Measurements from ENCODE around the gene MAP1B.
A peak's percentile ranks its signal among the peaks of the same experiment; 100 is the strongest.
"Not testable (repeated sequence)": the region's sequence is repeated elsewhere in the genome, so short reads cannot be mapped to it uniquely, and the experiment has no call there.

Gene MAP1B

GRCh38 chr5:72161951-72162350 is 54.7 kb downstream of the MAP1B start:
- DNase-seq (ENCODE audit: low read depth in 2 of 2): no peak

GRCh38 chr5:72163349-72163983 is 56.2 kb downstream of the MAP1B start:
- DNase-seq (ENCODE audit: low read depth in 2 of 2): no peak

GRCh38 chr5:72166070-72166979 is 59.0 kb downstream of the MAP1B start:
- no peak for DNase-seq (ENCODE audit: low read depth in 2 of 2)

- no peak for DNase-seq (ENCODE audit: low read depth in 2 of 2)
Measured at GRCh38 chr5:72167257-72167656, 60.0 kb downstream of the MAP1B start.

GRCh38 chr5:72167804-72168203 is 60.5 kb downstream of the MAP1B start:
- no peak for DNase-seq (ENCODE audit: low read depth in 2 of 2)

- DNase-seq (ENCODE audit: low read depth in 2 of 2): no peak
Measured at GRCh38 chr5:72170101-72170500, 62.8 kb downstream of the MAP1B start.

GRCh38 chr5:72171181-72171580 is 63.9 kb downstream of the MAP1B start:
- DNase-seq (ENCODE audit: low read depth in 2 of 2): not testable (repeated sequence)

- DNase-seq (ENCODE audit: low read depth in 2 of 2): peak in 1 of 2 donors; percentile 4
Measured at GRCh38 chr5:72171667-72172066, 64.4 kb downstream of the MAP1B start.

- no peak for DNase-seq (ENCODE audit: low read depth in 2 of 2)
Measured at GRCh38 chr5:72172786-72173185, 65.5 kb downstream of the MAP1B start.

GRCh38 chr5:72177538-72177937 is 70.3 kb downstream of the MAP1B start:
- no peak for DNase-seq (ENCODE audit: low read depth in 2 of 2)

GRCh38 chr5:72179028-72179815 is 71.9 kb downstream of the MAP1B start:
- DNase-seq (ENCODE audit: low read depth in 2 of 2): no peak

GRCh38 chr5:72179816-72180440 is 72.7 kb downstream of the MAP1B start:
- no peak for DNase-seq (ENCODE audit: low read depth in 2 of 2)

- no peak for DNase-seq (ENCODE audit: low read depth in 2 of 2)
Measured at GRCh38 chr5:72180925-72181324, 73.7 kb downstream of the MAP1B start.

- DNase-seq (ENCODE audit: low read depth in 2 of 2): no peak
Measured at GRCh38 chr5:72182686-72183085, 75.4 kb downstream of the MAP1B start.

GRCh38 chr5:72183101-72183520 is 75.8 kb downstream of the MAP1B start:
- no peak for DNase-seq (ENCODE audit: low read depth in 2 of 2)

- no peak for DNase-seq (ENCODE audit: low read depth in 2 of 2)
Measured at GRCh38 chr5:72184408-72184807, 77.1 kb downstream of the MAP1B start.

GRCh38 chr5:72185496-72186329 is 78.4 kb downstream of the MAP1B start:
- no peak for DNase-seq (ENCODE audit: low read depth in 2 of 2)

GRCh38 chr5:72187388-72188075 is 80.3 kb downstream of the MAP1B start:
- no peak for DNase-seq (ENCODE audit: low read depth in 2 of 2)

GRCh38 chr5:72188166-72188565 is 80.9 kb downstream of the MAP1B start:
- no peak for DNase-seq (ENCODE audit: low read depth in 2 of 2)

GRCh38 chr5:72189146-72189545 is 81.9 kb downstream of the MAP1B start:
- no peak for DNase-seq (ENCODE audit: low read depth in 2 of 2)

Measured in stimulated activated CD8-positive, alpha-beta memory T cell treated with anti-CD3 and anti-CD28 coated beads, Interleukin-15, amount 100 ng/mL, for 48 hours (primary cell).